CD4-positive, alpha-beta T cell treated with Interleukin-2 at 100 ng/mL for 4 hours (primary cell): ENCODE results near the gene PKP2.
"Not testable (repeated sequence)": the region's sequence is repeated elsewhere in the genome, so short reads cannot be mapped to it uniquely, and the experiment has no call there.

ENCODE experiments used
- DNase-seq: peaks from one replicate; pipeline ENCODE4 v3.0.0-alpha.2; 2020; ENCODE audit warnings: low spot score

PKP2 gene

GRCh38 chr12:32861658-32862057, 34.9 kb downstream of the PKP2 start:
- DNase-seq: not testable (repeated sequence)

- no peak for DNase-seq
These were observed 36.4 kb downstream of the PKP2 start for GRCh38 chr12:32860192-32860591.

GRCh38 chr12:32859389-32859788, 37.2 kb downstream of the PKP2 start:
- no peak for DNase-seq

- no peak for DNase-seq
These were observed 41.9 kb downstream of the PKP2 start for GRCh38 chr12:32854716-32855115.

GRCh38 chr12:32854097-32854496, 42.5 kb downstream of the PKP2 start:
- DNase-seq: no peak

- no peak for DNase-seq
These were observed 49.3 kb downstream of the PKP2 start for GRCh38 chr12:32847287-32847686.

- no peak for DNase-seq
These were observed 50.5 kb downstream of the PKP2 start for GRCh38 chr12:32846053-32846452.

GRCh38 chr12:32843528-32844095, 53.0 kb downstream of the PKP2 start:
- DNase-seq: no peak

- no peak for DNase-seq
These were observed 55.5 kb downstream of the PKP2 start for GRCh38 chr12:32841061-32841460.

GRCh38 chr12:32839828-32840227, 56.7 kb downstream of the PKP2 start:
- DNase-seq: no peak

- no peak for DNase-seq
These were observed 58.6 kb downstream of the PKP2 start for GRCh38 chr12:32837974-32838373.

- no peak for DNase-seq
These were observed 59.9 kb downstream of the PKP2 start for GRCh38 chr12:32836710-32837109.

GRCh38 chr12:32834122-32834521, 62.5 kb downstream of the PKP2 start:
- DNase-seq: no peak

GRCh38 chr12:32828552-32828951, 68.0 kb downstream of the PKP2 start:
- DNase-seq: no peak

- no peak for DNase-seq
These were observed 68.5 kb downstream of the PKP2 start for GRCh38 chr12:32828120-32828519.

GRCh38 chr12:32826807-32827412, 69.7 kb downstream of the PKP2 start:
- DNase-seq: no peak

GRCh38 chr12:32824596-32824995, 72.0 kb downstream of the PKP2 start:
- DNase-seq: no peak

- DNase-seq: no peak
These were observed 74.2 kb downstream of the PKP2 start for GRCh38 chr12:32822344-32822743.

- no peak for DNase-seq
These were observed 74.9 kb downstream of the PKP2 start for GRCh38 chr12:32821710-32822109.

- DNase-seq: no peak
These were observed 75.3 kb downstream of the PKP2 start for GRCh38 chr12:32821293-32821692.

GRCh38 chr12:32820376-32820931, 76.1 kb downstream of the PKP2 start:
- no peak for DNase-seq

- DNase-seq: no peak
These were observed 77.2 kb downstream of the PKP2 start for GRCh38 chr12:32819424-32819823.

GRCh38 chr12:32811686-32812392, 84.7 kb downstream of the PKP2 start:
- no peak for DNase-seq
